Panc1 (cell line): ENCODE data around the gene AP1S2. TPM values are rescaled to one million over a fixed set of nuclear protein-coding genes. Genes with fewer than 3 reads are reported as not detected.
A peak's percentile ranks its signal among the peaks of the same experiment; 100 is the strongest.

Experiments used
- ATAC-seq: fragments of 200-7000 bp; cut with Tn5 transposase; 2 replicates; pipeline ENCODE4 v1.9.1; 2020; ENCODE audit warnings: mild to moderate bottlenecking, moderate library complexity
- BruUV-seq: library from RNA; stranded (reverse); fragments of 400-500 nt; replicated peaks from 2 replicates; lab custom pipeline; 2021; lab: Mats Ljungman, UMichigan
- CTCF ChIA-PET: fragments of 300-600 bp; sonication (Branson Sonifier 250); formaldehyde crosslinking; loops from one replicate; lab custom pipeline; 2022; ENCODE audit warnings: antibody characterized with exemption; lab: Charles Lee
- POLR2A ChIA-PET: fragments of 300-600 bp; sonication (Branson Sonifier 250); formaldehyde crosslinking; loops from one replicate; lab custom pipeline; 2022; ENCODE audit warnings: antibody characterized with exemption; lab: Charles Lee
- DNase-seq: peaks from one replicate; pipeline ENCODE4 v3.0.0-alpha.2; 2010; ENCODE audit warnings: low read depth, low spot score
- H3K27ac ChIP-seq: 2 replicates; pipeline ENCODE4 v1.5.1; 2011; ENCODE audit warnings: mild to moderate bottlenecking, low read length, inconsistent platforms
- H3K27me3 ChIP-seq: fragments of 200-500 bp; sonication (Bioruptor generic); 2 replicates; pipeline ENCODE4 v1.6.0; 2014; ENCODE audit warnings: low read length, inconsistent platforms; ENCODE audit not compliant: control insufficient read depth, insufficient read depth
- H3K36me3 ChIP-seq: fragments of 200-500 bp; sonication (Bioruptor generic); 2 replicates; pipeline ENCODE4 v1.5.1; 2014; ENCODE audit warnings: inconsistent platforms, mild to moderate bottlenecking, low read length, moderate library complexity; ENCODE audit not compliant: control insufficient read depth, insufficient read depth
- H3K4me1 ChIP-seq: 2 replicates; pipeline ENCODE4 v1.5.1; 2011; ENCODE audit warnings: inconsistent platforms, mild to moderate bottlenecking, low read length, moderate library complexity; ENCODE audit not compliant: control insufficient read depth, insufficient read depth
- H3K4me3 ChIP-seq, 2 experiments: 2 replicates each; pipeline ENCODE4 v1.5.1; 2011 to 2012; ENCODE audit warnings: low read depth in 2 of 2, low read length in 2 of 2, mild to moderate bottlenecking in 2 of 2, inconsistent platforms in 1 of 2, moderate library complexity in 1 of 2
- H3K9me3 ChIP-seq: fragments of 200-500 bp; sonication (Bioruptor generic); 2 replicates; pipeline ENCODE4 v1.5.1; 2014; ENCODE audit warnings: low read depth, mild to moderate bottlenecking, inconsistent platforms, low read length, moderate library complexity; ENCODE audit not compliant: control insufficient read depth, insufficient read depth
- POLR2AphosphoS5 ChIP-seq: IDR thresholded peaks from 2 replicates; pipeline ENCODE4 v1.6.1; 2012; ENCODE audit warnings: mild to moderate bottlenecking, low read depth, low read length, moderate library complexity
- SIN3A ChIP-seq: IDR thresholded peaks from 2 replicates; pipeline ENCODE4 v1.6.1; 2012; ENCODE audit warnings: low read depth, mild to moderate bottlenecking, low read length, moderate library complexity, borderline replicate concordance; ENCODE audit not compliant: insufficient read depth
- TCF7L2 ChIP-seq: IDR thresholded peaks from 2 replicates; pipeline ENCODE4 v1.6.1; 2011; ENCODE audit warnings: mild to moderate bottlenecking, low read depth, low read length, inconsistent platforms
- in situ Hi-C: cut with HindIII; loops from 2 replicates; pipeline ENCODE4 v1.10.0; 2016; ENCODE audit warnings: low sequenced_read_pairs, low pct_unique_long_range_greater_than_20kb
- intact Hi-C: fragments of 100-400 bp; cut with micrococcal nuclease; formaldehyde crosslinking; loops from one replicate; pipeline ENCODE4 v1.10.0; 2022; ENCODE audit not compliant: unreplicated experiment
- total RNA-seq: library from RNA; stranded (reverse); gene quantifications from one replicate; pipeline ENCODE4 v1.2.1, GENCODE V29; 2021; ENCODE audit not compliant: unreplicated experiment
- TF ChIP-seq, protein P1 (sequence below), 2 experiments: IDR thresholded peaks; 2 replicates each; pipeline ENCODE4 v1.6.1; 2011 to 2012; ENCODE audit warnings: low read depth in 2 of 2, control low read depth in 1 of 2, low read length in 1 of 2, mild to moderate bottlenecking in 1 of 2, moderate library complexity in 1 of 2; ENCODE audit not compliant: insufficient read depth in 1 of 2
- TF ChIP-seq, protein P2 (sequence below): fragments of 450-650 bp; IDR thresholded peaks from 2 replicates; pipeline ENCODE4 v1.5.1; 2017; ENCODE audit warnings: mild to moderate bottlenecking

The AP1S2 gene
- total RNA-seq, 1 experiment from 2014 or later, result 14.7 TPM

DNA sequence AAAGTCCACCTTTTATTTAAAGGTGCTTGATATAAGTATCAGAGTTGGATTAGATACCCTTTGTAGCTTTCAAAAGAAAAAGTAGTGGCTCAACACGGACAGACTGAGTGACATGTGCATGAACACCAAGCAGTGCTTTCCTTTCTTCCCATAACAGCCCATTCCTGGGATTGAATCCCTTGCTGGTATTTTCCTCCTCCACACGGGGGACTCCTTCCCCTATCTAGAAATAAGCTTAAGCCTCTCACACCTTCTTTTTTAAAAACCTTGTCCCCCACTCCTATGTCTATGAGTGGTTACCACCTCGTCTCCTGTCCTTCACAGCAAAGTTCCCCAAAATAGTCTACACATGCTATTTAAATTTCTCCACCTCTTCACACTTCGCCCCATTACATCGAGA, 5.1 kb downstream of the AP1S2 start:
- no peaks in the 10 kb centered on the region for H3K36me3 ChIP-seq
- ChIA-PET POLR2A (no interaction called here), CTCF (no interaction called here)
- intact Hi-C loops (no loop called here), in situ Hi-C loops (no loop called here)
- DNase-seq, result no peak
- no peak for ATAC-seq
- H3K27me3 ChIP-seq, result no peaks in the 10 kb centered on the region
- no peak overlapping the region for H3K27ac ChIP-seq
- BruUV-seq, result no TSS peak
- H3K4me1 ChIP-seq, result no peaks in the 10 kb centered on the region
- TF ChIP-seq, protein P1, sequence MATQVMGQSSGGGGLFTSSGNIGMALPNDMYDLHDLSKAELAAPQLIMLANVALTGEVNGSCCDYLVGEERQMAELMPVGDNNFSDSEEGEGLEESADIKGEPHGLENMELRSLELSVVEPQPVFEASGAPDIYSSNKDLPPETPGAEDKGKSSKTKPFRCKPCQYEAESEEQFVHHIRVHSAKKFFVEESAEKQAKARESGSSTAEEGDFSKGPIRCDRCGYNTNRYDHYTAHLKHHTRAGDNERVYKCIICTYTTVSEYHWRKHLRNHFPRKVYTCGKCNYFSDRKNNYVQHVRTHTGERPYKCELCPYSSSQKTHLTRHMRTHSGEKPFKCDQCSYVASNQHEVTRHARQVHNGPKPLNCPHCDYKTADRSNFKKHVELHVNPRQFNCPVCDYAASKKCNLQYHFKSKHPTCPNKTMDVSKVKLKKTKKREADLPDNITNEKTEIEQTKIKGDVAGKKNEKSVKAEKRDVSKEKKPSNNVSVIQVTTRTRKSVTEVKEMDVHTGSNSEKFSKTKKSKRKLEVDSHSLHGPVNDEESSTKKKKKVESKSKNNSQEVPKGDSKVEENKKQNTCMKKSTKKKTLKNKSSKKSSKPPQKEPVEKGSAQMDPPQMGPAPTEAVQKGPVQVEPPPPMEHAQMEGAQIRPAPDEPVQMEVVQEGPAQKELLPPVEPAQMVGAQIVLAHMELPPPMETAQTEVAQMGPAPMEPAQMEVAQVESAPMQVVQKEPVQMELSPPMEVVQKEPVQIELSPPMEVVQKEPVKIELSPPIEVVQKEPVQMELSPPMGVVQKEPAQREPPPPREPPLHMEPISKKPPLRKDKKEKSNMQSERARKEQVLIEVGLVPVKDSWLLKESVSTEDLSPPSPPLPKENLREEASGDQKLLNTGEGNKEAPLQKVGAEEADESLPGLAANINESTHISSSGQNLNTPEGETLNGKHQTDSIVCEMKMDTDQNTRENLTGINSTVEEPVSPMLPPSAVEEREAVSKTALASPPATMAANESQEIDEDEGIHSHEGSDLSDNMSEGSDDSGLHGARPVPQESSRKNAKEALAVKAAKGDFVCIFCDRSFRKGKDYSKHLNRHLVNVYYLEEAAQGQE (IDR thresholded peaks at IDR 0.05; ENCODE audit: insufficient read depth in 1 of 2, low read depth in 2 of 2, low read length in 1 of 2), result no peak
- TF ChIP-seq, protein P2, sequence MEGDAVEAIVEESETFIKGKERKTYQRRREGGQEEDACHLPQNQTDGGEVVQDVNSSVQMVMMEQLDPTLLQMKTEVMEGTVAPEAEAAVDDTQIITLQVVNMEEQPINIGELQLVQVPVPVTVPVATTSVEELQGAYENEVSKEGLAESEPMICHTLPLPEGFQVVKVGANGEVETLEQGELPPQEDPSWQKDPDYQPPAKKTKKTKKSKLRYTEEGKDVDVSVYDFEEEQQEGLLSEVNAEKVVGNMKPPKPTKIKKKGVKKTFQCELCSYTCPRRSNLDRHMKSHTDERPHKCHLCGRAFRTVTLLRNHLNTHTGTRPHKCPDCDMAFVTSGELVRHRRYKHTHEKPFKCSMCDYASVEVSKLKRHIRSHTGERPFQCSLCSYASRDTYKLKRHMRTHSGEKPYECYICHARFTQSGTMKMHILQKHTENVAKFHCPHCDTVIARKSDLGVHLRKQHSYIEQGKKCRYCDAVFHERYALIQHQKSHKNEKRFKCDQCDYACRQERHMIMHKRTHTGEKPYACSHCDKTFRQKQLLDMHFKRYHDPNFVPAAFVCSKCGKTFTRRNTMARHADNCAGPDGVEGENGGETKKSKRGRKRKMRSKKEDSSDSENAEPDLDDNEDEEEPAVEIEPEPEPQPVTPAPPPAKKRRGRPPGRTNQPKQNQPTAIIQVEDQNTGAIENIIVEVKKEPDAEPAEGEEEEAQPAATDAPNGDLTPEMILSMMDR, result peak; percentile 44
- TF ChIP-seq SIN3A (no peak), TCF7L2 (no peak), POLR2AphosphoS5 (no peak)
- H3K4me3 ChIP-seq, result no peak overlapping the region
- no peaks in the 10 kb centered on the region for H3K9me3 ChIP-seq

DNA sequence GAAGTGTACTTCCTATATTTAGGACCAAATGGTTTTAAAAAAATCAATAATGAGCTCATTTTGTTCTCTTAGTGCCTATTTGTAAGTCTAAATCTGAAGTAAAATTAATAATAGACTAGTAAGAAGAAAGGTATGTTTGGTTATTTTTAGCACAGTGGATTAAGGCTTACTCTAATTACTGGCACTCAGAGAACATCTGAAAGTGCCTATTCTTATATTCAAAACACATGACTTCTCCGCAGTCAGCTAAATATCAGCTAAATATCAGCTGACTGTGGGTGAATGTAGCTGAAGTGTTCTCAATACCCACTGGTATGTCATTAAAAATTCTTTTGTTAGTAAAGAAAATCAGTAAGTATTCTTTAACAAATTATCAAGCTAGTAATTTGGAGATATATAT, 6.0 kb downstream of the AP1S2 start:
- no peaks in the 10 kb centered on the region for H3K36me3 ChIP-seq
- DNase-seq (no peak), ATAC-seq (no peak)
- no TSS peak for BruUV-seq
- no peak overlapping the region for H3K4me3 ChIP-seq
- no peaks in the 10 kb centered on the region for H3K27me3 ChIP-seq
- H3K9me3 ChIP-seq, result no peaks in the 10 kb centered on the region
- POLR2A ChIA-PET, result no interaction called here
- TF ChIP-seq SIN3A, result no peak
- TF ChIP-seq POLR2AphosphoS5, result no peak
- TF ChIP-seq, protein P1 (IDR thresholded peaks at IDR 0.05; ENCODE audit: insufficient read depth in 1 of 2, low read depth in 2 of 2, low read length in 1 of 2), result no peak
- TF ChIP-seq TCF7L2, result no peak
- TF ChIP-seq, protein P2, result no peak
- no peaks in the 10 kb centered on the region for H3K4me1 ChIP-seq
- intact Hi-C loops, result no loop called here
- in situ Hi-C loops, result no loop called here
- no peak overlapping the region for H3K27ac ChIP-seq
- CTCF ChIA-PET, result no interaction called here
